Measurements from ENCODE around the gene ZBTB20. TPM values are rescaled to one million over a fixed set of nuclear protein-coding genes. Genes with fewer than 3 reads are reported as not detected.

The ZBTB20 gene
- total and polyA plus RNA-seq, 2 donors (not counting 1 experiment from before 2014, with no cell fraction given), result 4.0 to 22.5 TPM

GRCh38 chr3:115071601-115072000, 75.5 kb downstream of the ZBTB20 start:
- Histone ChIP-seq H3K4me1 (ENCODE audit: control insufficient read depth, extremely low read depth, insufficient read depth, low read length) (no peaks in the 10 kb centered on the region), H3K9ac (ENCODE audit: insufficient read depth, low read length) (no peak overlapping the region), H3K27me3 (ENCODE audit: control insufficient read depth, insufficient read depth, low read length) (no peaks in the 10 kb centered on the region), H3K79me2 (ENCODE audit: control insufficient read depth, insufficient read depth, low read length) (no peaks in the 10 kb centered on the region), H4K20me1 (ENCODE audit: control insufficient read depth, extremely low read depth, insufficient read depth, low read length) (peaks cover 1% of the 10 kb centered on the region), H3K9me3 (ENCODE audit: control insufficient read depth, insufficient read depth, low read depth, low read length) (no peaks in the 10 kb centered on the region), H3K4me3 (replicated peaks in 1 of 4; ENCODE audit: control extremely low read depth in 1 of 4, insufficient read depth in 1 of 4, low read depth in 3 of 4, low read length in 4 of 4) (no peak overlapping the region), H3K4me2 (ENCODE audit: extremely low read depth, insufficient read depth, low read length) (no peak overlapping the region), H3K36me3 (ENCODE audit: control insufficient read depth, insufficient read depth, low read length) (no peaks in the 10 kb centered on the region), H2AFZ (ENCODE audit: low read length) (no peak overlapping the region), H3K27ac (ENCODE audit: insufficient read depth, low read length) (no peak overlapping the region)
- TF ChIP-seq EZH2 (IDR thresholded peaks at IDR 0.05; ENCODE audit: low read length, missing control alignments) (no peak), CTCF (conservative IDR thresholded peaks at IDR 0.05 in 1 of 2, IDR thresholded peaks at IDR 0.05 in 1 of 2; ENCODE audit: low read depth in 1 of 2, low read length in 2 of 2) (no peak)
- peak in 1 of 2 donors; percentile 85 for DNase-seq (ENCODE audit: low read depth in 2 of 2)

DNA sequence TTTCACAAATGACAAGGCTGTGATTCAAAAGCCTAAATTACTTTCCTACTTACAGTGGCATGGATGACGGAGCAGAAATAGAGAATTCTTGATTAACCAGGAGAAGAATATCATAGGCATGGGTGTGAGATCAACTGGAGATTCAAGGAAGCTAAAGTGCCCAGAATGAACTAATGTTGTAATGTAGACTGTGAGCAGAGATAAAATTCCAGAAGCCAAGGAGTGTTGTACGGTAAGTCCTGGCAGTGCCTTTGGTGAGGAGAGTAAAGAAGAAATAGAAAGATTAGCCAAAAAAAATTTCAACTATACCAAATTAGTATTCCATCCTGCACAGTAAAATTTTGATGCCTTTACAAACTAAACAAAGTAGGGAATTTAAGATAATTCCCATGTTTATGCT, 75.9 kb downstream of the ZBTB20 start:
- no peaks in the 10 kb centered on the region for H3K4me1 ChIP-seq (ENCODE audit: control insufficient read depth, extremely low read depth, insufficient read depth, low read length)
- no peaks in the 10 kb centered on the region for H3K9me3 ChIP-seq (ENCODE audit: control insufficient read depth, insufficient read depth, low read depth, low read length)
- TF ChIP-seq CTCF (conservative IDR thresholded peaks at IDR 0.05 in 1 of 2, IDR thresholded peaks at IDR 0.05 in 1 of 2; ENCODE audit: low read depth in 1 of 2, low read length in 2 of 2) (no peak), EZH2 (IDR thresholded peaks at IDR 0.05; ENCODE audit: low read length, missing control alignments) (no peak)
- H3K27ac ChIP-seq (ENCODE audit: insufficient read depth, low read length), result no peak overlapping the region
- H3K27me3 ChIP-seq (ENCODE audit: control insufficient read depth, insufficient read depth, low read length), result no peaks in the 10 kb centered on the region
- H3K4me2 ChIP-seq (ENCODE audit: extremely low read depth, insufficient read depth, low read length), result no peak overlapping the region
- no peaks in the 10 kb centered on the region for H3K36me3 ChIP-seq (ENCODE audit: control insufficient read depth, insufficient read depth, low read length)
- no peaks in the 10 kb centered on the region for H3K79me2 ChIP-seq (ENCODE audit: control insufficient read depth, insufficient read depth, low read length)
- H3K4me3 ChIP-seq (replicated peaks in 1 of 4; ENCODE audit: control extremely low read depth in 1 of 4, insufficient read depth in 1 of 4, low read depth in 3 of 4, low read length in 4 of 4), result no peak overlapping the region
- H3K9ac ChIP-seq (ENCODE audit: insufficient read depth, low read length), result no peak overlapping the region
- no peak overlapping the region for H2AFZ ChIP-seq (ENCODE audit: low read length)
- DNase-seq (ENCODE audit: low read depth in 2 of 2), result peak in 1 of 2 donors; percentile 60
- peaks cover 1% of the 10 kb centered on the region for H4K20me1 ChIP-seq (ENCODE audit: control insufficient read depth, extremely low read depth, insufficient read depth, low read length)

DNA sequence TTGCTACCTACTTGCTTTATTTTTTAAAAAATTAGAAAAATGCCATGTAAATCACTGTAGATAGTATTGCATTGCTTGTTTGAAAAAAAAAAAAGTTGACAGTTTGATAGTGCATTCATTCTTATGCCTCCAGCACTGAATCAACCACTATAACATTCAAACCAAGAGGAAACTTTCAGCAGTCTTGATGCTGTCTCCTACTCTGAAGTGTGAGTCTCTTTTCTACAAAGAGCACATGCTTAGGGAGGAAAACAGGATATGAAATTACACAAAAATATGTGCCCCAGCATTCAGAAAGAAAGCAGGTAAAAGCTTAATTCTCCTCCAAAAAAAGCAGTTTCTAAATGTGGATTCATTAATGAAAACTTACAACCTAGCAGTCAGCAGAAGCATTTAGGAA, 78.3 kb downstream of the ZBTB20 start:
- TF ChIP-seq EZH2 (IDR thresholded peaks at IDR 0.05; ENCODE audit: low read length, missing control alignments), result no peak
- no peak for TF ChIP-seq CTCF (conservative IDR thresholded peaks at IDR 0.05 in 1 of 2, IDR thresholded peaks at IDR 0.05 in 1 of 2; ENCODE audit: low read depth in 1 of 2, low read length in 2 of 2)
- no peaks in the 10 kb centered on the region for H3K27me3 ChIP-seq (ENCODE audit: control insufficient read depth, insufficient read depth, low read length)
- H3K79me2 ChIP-seq (ENCODE audit: control insufficient read depth, insufficient read depth, low read length), result no peaks in the 10 kb centered on the region
- no peak overlapping the region for H3K4me3 ChIP-seq (replicated peaks in 1 of 4; ENCODE audit: control extremely low read depth in 1 of 4, insufficient read depth in 1 of 4, low read depth in 3 of 4, low read length in 4 of 4)
- no peak overlapping the region for H3K9ac ChIP-seq (ENCODE audit: insufficient read depth, low read length)
- H3K4me2 ChIP-seq (ENCODE audit: extremely low read depth, insufficient read depth, low read length), result no peak overlapping the region
- no peaks in the 10 kb centered on the region for H3K9me3 ChIP-seq (ENCODE audit: control insufficient read depth, insufficient read depth, low read depth, low read length)
- H4K20me1 ChIP-seq (ENCODE audit: control insufficient read depth, extremely low read depth, insufficient read depth, low read length), result peaks cover 1% of the 10 kb centered on the region
- H3K36me3 ChIP-seq (ENCODE audit: control insufficient read depth, insufficient read depth, low read length), result no peaks in the 10 kb centered on the region
- no peaks in the 10 kb centered on the region for H3K4me1 ChIP-seq (ENCODE audit: control insufficient read depth, extremely low read depth, insufficient read depth, low read length)
- no peak overlapping the region for H3K27ac ChIP-seq (ENCODE audit: insufficient read depth, low read length)
- no peak overlapping the region for H2AFZ ChIP-seq (ENCODE audit: low read length)
- DNase-seq (ENCODE audit: low read depth in 2 of 2), result peak in 1 of 2 donors; percentile 25
